ENCODE results near the gene SDHA.

SDHA gene

DNA sequence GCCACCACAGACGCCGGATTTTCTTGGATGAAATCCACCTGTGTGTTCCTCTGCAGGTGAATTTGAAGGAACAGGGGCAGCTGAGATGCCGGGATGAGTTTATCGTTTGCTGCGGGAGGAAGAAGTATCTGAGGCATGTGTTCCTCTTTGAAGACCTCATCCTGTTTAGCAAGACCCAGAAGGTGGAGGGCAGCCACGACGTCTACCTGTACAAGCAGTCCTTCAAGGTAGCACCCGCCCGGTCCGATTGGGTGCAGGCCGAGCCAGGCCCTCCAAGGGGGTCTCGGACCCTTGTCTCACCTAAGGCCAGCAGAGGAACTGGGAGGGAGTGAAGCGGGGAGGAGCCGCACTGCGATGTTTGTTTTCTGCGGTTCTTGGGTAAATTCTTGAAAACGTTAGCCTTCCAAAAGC lies 45.3 kb upstream of the SDHA start:
- in situ Hi-C loops (cut with MboI; ENCODE audit: low pct_unique_long_range_greater_than_20kb, low sequenced_read_pairs, unreplicated experiment), result no loop called here
- no peak for TF ChIP-seq CTCF (IDR thresholded peaks at IDR 0.05; ENCODE audit: extremely low read depth, insufficient read depth, missing control alignments)
- no peak for DNase-seq (ENCODE audit: low spot score)

GRCh38 chr5:173392-174290 lies 44.5 kb upstream of the SDHA start:
- in situ Hi-C loops (cut with MboI; ENCODE audit: low pct_unique_long_range_greater_than_20kb, low sequenced_read_pairs, unreplicated experiment), result no loop called here
- no peak for TF ChIP-seq CTCF (IDR thresholded peaks at IDR 0.05; ENCODE audit: extremely low read depth, insufficient read depth, missing control alignments)
- no peak for DNase-seq (ENCODE audit: low spot score)

- DNase-seq (ENCODE audit: low spot score), result no peak
- in situ Hi-C loops (cut with MboI; ENCODE audit: low pct_unique_long_range_greater_than_20kb, low sequenced_read_pairs, unreplicated experiment), result no loop called here
- TF ChIP-seq CTCF (IDR thresholded peaks at IDR 0.05; ENCODE audit: extremely low read depth, insufficient read depth, missing control alignments), result no peak
Measured at GRCh38 chr5:174291-174600, 43.9 kb upstream of the SDHA start.

- in situ Hi-C loops (cut with MboI; ENCODE audit: low pct_unique_long_range_greater_than_20kb, low sequenced_read_pairs, unreplicated experiment), result no loop called here
- no peak for DNase-seq (ENCODE audit: low spot score)
- no peak for TF ChIP-seq CTCF (IDR thresholded peaks at IDR 0.05; ENCODE audit: extremely low read depth, insufficient read depth, missing control alignments)
Measured at GRCh38 chr5:174876-175465, 43.1 kb upstream of the SDHA start.

DNA sequence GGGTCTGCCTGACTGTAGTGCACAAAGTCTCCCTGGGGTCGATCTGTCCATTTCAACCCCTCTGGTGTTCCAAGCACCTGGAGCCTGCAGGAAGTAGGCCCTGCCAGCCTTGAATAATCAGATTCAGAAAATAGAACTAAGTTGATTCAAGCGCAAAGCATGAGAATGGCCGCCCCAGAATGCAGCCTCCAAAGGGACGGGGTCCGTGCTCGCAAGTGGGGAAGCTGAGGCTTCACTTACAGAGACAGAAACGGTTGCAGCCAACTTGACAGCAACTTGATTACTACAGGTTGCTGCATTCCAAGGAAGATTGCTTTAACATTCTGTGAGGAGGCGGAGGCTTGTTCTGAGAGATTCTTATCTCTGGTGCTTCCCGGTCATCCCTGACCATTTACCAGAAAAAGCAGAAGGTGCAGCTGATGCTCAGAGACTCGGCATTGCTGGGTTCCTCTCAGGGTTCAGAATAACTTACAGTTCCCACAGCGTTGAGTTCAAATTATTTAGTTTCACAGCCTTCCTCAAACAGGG lies 41.8 kb upstream of the SDHA start:
- in situ Hi-C loops (cut with MboI; ENCODE audit: low pct_unique_long_range_greater_than_20kb, low sequenced_read_pairs, unreplicated experiment), result no loop called here
- no peak for TF ChIP-seq CTCF (IDR thresholded peaks at IDR 0.05; ENCODE audit: extremely low read depth, insufficient read depth, missing control alignments)
- DNase-seq (ENCODE audit: low spot score), result no peak

- DNase-seq (ENCODE audit: low spot score), result no peak
- in situ Hi-C loops (cut with MboI; ENCODE audit: low pct_unique_long_range_greater_than_20kb, low sequenced_read_pairs, unreplicated experiment), result no loop called here
Measured at GRCh38 chr5:178110-178509, 40.0 kb upstream of the SDHA start.

More at GRCh38 chr5:178110-178509, 40.0 kb upstream of the SDHA start:
- no peak for TF ChIP-seq CTCF (IDR thresholded peaks at IDR 0.05; ENCODE audit: extremely low read depth, insufficient read depth, missing control alignments)
